ENCODE results near the gene ASB18. TPM values are rescaled to one million over a fixed set of nuclear protein-coding genes. Genes with fewer than 3 reads are reported as not detected.

Gene ASB18
- total and polyA plus RNA-seq, 10 of the 15 experiments (the other 5 are each of a cell fraction or from before 2014, with no cell fraction given): not detected

GRCh38 chr2:236252602-236253001 is 11.6 kb downstream of the ASB18 start:
- Histone ChIP-seq H3K4me3 (no peak overlapping the region), H3K9ac (ENCODE audit: control insufficient read depth, insufficient read depth, low read length) (no peak overlapping the region), H2AFZ (ENCODE audit: control insufficient read depth, low read depth, low read length) (no peak overlapping the region), H3K4me1 (ENCODE audit: control insufficient read depth, insufficient read depth, low read length) (no peaks in the 10 kb centered on the region), H3K27ac (ENCODE audit: control insufficient read depth, insufficient read depth) (no peak overlapping the region), H4K20me1 (ENCODE audit: control insufficient read depth, insufficient read depth) (no peaks in the 10 kb centered on the region), H3K79me2 (ENCODE audit: control insufficient read depth, insufficient read depth, low read length) (no peaks in the 10 kb centered on the region), H3K4me2 (ENCODE audit: control insufficient read depth, insufficient read depth) (no peak overlapping the region), H3K9me3 (replicated peaks; ENCODE audit: control insufficient read depth, insufficient read depth, low read length) (no peaks in the 10 kb centered on the region; the same call in 2 of the 3 replicates), H3K36me3 (ENCODE audit: control insufficient read depth in 2 of 2, insufficient read depth in 2 of 2, low read length in 1 of 2) (no peaks in the 10 kb centered on the region), H3K27me3 (replicated peaks in 1 of 2; ENCODE audit: control insufficient read depth in 2 of 2, insufficient read depth in 2 of 2, low read length in 1 of 2) (no peaks in the 10 kb centered on the region)
- WGBS (ENCODE audit: insufficient coverage, insufficient replicate concordance, low lambda C conversion rate, missing lambda C conversion rate): 11% methylated on average over 3 of the region's 3 CpGs
- ChIA-PET CTCF (no interaction called here), RAD21 (ENCODE audit: unreplicated experiment) (no interaction called here), SMC1A (ENCODE audit: uncharacterized antibody, unreplicated experiment) (interaction anchor here (0.6 kb wide), 1 partner anchor 8 kb away, joined by 3 read pairs; no protein-coding TSS in a partner anchor), POLR2A (no interaction called here)
- FAIRE-seq: no peak
- ATAC-seq: no peak
- DNase-seq (ENCODE audit: low read depth, low spot score): no peak
- in situ Hi-C loops (cut with MboI) (no loop called here), intact Hi-C loops (cut with micrococcal nuclease; ENCODE audit: unreplicated experiment) (no loop called here)
- BruUV-seq (replicated peaks): no TSS peak
- no peak for TF ChIP-seq HSF1 (IDR thresholded peaks at IDR 0.05; ENCODE audit: low read depth, low read length)
- TF ChIP-seq SRF (IDR thresholded peaks at IDR 0.05; ENCODE audit: low read depth in 2 of 2, low read length in 2 of 2): no peak
- no peak for TF ChIP-seq HDGF (IDR thresholded peaks at IDR 0.05)
- no peak for TF ChIP-seq ZNF24 (IDR thresholded peaks at IDR 0.05)
- TF ChIP-seq POU2F2 (IDR thresholded peaks at IDR 0.05; ENCODE audit: borderline replicate concordance, low read depth, low read length): no peak

- in situ Hi-C loops (cut with MboI) (no loop called here), intact Hi-C loops (cut with micrococcal nuclease; ENCODE audit: unreplicated experiment) (no loop called here)
- POLR2A ChIA-PET: no interaction called here
- TF ChIP-seq CBFB (IDR thresholded peaks at IDR 0.05; ENCODE audit: low read depth) (no peak), HDAC2 (IDR thresholded peaks at IDR 0.05) (no peak)
- DNase-seq (ENCODE audit: low read depth, low spot score): no peak
- H3K36me3 ChIP-seq (ENCODE audit: control insufficient read depth in 2 of 2, insufficient read depth in 2 of 2, low read length in 1 of 2): no peaks in the 10 kb centered on the region
- no peaks in the 10 kb centered on the region for H3K27me3 ChIP-seq (replicated peaks in 1 of 2; ENCODE audit: control insufficient read depth in 2 of 2, insufficient read depth in 2 of 2, low read length in 1 of 2)
- H3K4me3 ChIP-seq: no peak overlapping the region
- H4K20me1 ChIP-seq (ENCODE audit: control insufficient read depth, insufficient read depth): no peaks in the 10 kb centered on the region
- no peak for ATAC-seq
- BruUV-seq (replicated peaks): no TSS peak
- FAIRE-seq: no peak
- H3K9ac ChIP-seq (ENCODE audit: control insufficient read depth, insufficient read depth, low read length): no peak overlapping the region
- H3K4me2 ChIP-seq (ENCODE audit: control insufficient read depth, insufficient read depth): no peak overlapping the region
- no peak overlapping the region for H3K27ac ChIP-seq (ENCODE audit: control insufficient read depth, insufficient read depth)
- no peaks in the 10 kb centered on the region; the same call in 2 of the 3 replicates for H3K9me3 ChIP-seq (replicated peaks; ENCODE audit: control insufficient read depth, insufficient read depth, low read length)
- H3K4me1 ChIP-seq (ENCODE audit: control insufficient read depth, insufficient read depth, low read length): no peaks in the 10 kb centered on the region
- WGBS (ENCODE audit: insufficient coverage, insufficient replicate concordance, low lambda C conversion rate, missing lambda C conversion rate): 9% methylated on average over 13 of the region's 13 CpGs
- no peaks in the 10 kb centered on the region for H3K79me2 ChIP-seq (ENCODE audit: control insufficient read depth, insufficient read depth, low read length)
- H2AFZ ChIP-seq (ENCODE audit: control insufficient read depth, low read depth, low read length): no peak overlapping the region
- SMC1A ChIA-PET (ENCODE audit: uncharacterized antibody, unreplicated experiment): no interaction called here
- CTCF ChIA-PET: interaction anchor here (0.6 kb wide), 1 partner anchor 488 kb away, joined by 3 read pairs; no protein-coding TSS in a partner anchor
- RAD21 ChIA-PET (ENCODE audit: unreplicated experiment): no interaction called here
Observed at GRCh38 chr2:236250909-236251579, 13.2 kb downstream of the ASB18 start.

Measured in GM12878 (cell line).